ENCODE results near the gene TXNDC5. TPM values are rescaled to one million over a fixed set of nuclear protein-coding genes. Genes with fewer than 3 reads are reported as not detected.

TXNDC5 gene
- total and polyA plus RNA-seq, 9 of the 15 experiments (the other 6 are each of a cell fraction or from before 2014, with no cell fraction given) = 33.9 to 156 (median 137) TPM

DNA sequence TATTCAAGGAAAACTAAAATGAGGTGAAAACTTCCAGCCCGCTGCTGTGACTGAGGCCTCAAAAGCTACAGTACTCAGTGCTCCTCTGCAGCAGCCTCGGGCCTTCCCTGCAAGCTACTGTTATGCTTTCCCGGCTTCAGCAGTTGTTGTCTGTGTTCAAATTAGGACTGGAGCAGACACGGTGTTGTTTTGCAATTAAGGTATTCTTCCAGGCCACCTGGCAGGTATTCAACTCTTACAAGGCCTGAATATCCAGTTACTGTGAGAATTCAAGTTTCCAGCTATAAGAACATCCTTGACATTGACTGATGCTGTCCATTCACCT, 10.7 kb downstream of the TXNDC5 start:
- ATAC-seq (peak; percentile 77), DNase-seq (ENCODE audit: extremely low read depth in 1 of 4, low spot score in 3 of 4) (no peak), FAIRE-seq (no peak)
- H3K79me2 ChIP-seq (ENCODE audit: control insufficient read depth, insufficient read depth, low read length) = peaks cover 16% of the 10 kb centered on the region
- in situ Hi-C loops (cut with MboI) = no loop called here
- peaks cover 65% of the 10 kb centered on the region for H4K20me1 ChIP-seq (replicated peaks; ENCODE audit: control insufficient read depth, insufficient read depth, low read length)
- peaks cover 5 to 34% of the 10 kb centered on the region in 2 experiments for H3K4me1 ChIP-seq (replicated peaks in 1 of 2; ENCODE audit: control insufficient read depth in 2 of 2, insufficient read depth in 2 of 2, low read length in 2 of 2)
- peak overlapping the region; percentile 66; the same call in 2 of the 3 replicates for H3K27ac ChIP-seq (ENCODE audit: extremely low read depth, low read depth, low read length)
- H3K36me3 ChIP-seq (ENCODE audit: control insufficient read depth, insufficient read depth, low read length) = peaks cover 96% of the 10 kb centered on the region
- H3K9me3 ChIP-seq (replicated peaks; ENCODE audit: control insufficient read depth, insufficient read depth, low read depth, low read length) = no peaks in the 10 kb centered on the region
- no peak overlapping the region for H2AFZ ChIP-seq (ENCODE audit: low read depth, low read length)
- H3K9ac ChIP-seq (ENCODE audit: insufficient read depth in 1 of 2, low read depth in 2 of 2, low read length in 2 of 2) = no peak overlapping the region
- H3K4me2 ChIP-seq (ENCODE audit: insufficient read depth, low read length) = peak overlapping the region; percentile 23; the same call in 1 of the 2 replicates
- ChIA-PET CTCF (ENCODE audit: low intra/inter-chr PET ratio) (interaction anchor here (2.1 kb wide), 1 partner anchor 106 kb away, joined by 12 read pairs; no protein-coding TSS in a partner anchor), POLR2A (interaction anchor here (0.7 to 2.4 kb wide), 7 partner anchors 10 to 138 kb away, joined by 3 to 29 read pairs (median 5); partner anchors contain the start of gene TXNDC5)
- no peak overlapping the region for H3K4me3 ChIP-seq
- H3K27me3 ChIP-seq (ENCODE audit: control insufficient read depth in 2 of 2, insufficient read depth in 2 of 2, low read length in 2 of 2) = no peaks in the 10 kb centered on the region
- H3K9me1 ChIP-seq (ENCODE audit: control insufficient read depth, insufficient read depth, low read length) = peaks cover 14% of the 10 kb centered on the region
- BruUV-seq (replicated peaks) = no TSS peak
- intact Hi-C loops (cut with micrococcal nuclease) = loop anchor here (1.0 to 5.0 kb wide), 4 partner anchors 75 to 319 kb away; partner anchors contain the start of gene BLOC1S5
- 3% methylated on average over 4 of the region's 4 CpGs for WGBS (ENCODE audit: insufficient coverage, low coverage, missing lambda C conversion rate)
- TF ChIP-seq MAZ (CRISPR knock-in tag; conservative IDR thresholded peaks at IDR 0.05 in 1 of 2, IDR thresholded peaks at IDR 0.05 in 1 of 2) (no peak), ZFX (CRISPR knock-in tag; IDR thresholded peaks at IDR 0.05) (peak; percentile 47), CBX3 (IDR thresholded peaks at IDR 0.05; ENCODE audit: borderline replicate concordance in 1 of 2, low read length in 2 of 2) (no peak), ESRRA (IDR thresholded peaks at IDR 0.05; ENCODE audit: borderline replicate concordance, low read depth) (0 out of 2 replicates have a peak, but pooled peaks have one; percentile 22), STAT5B (CRISPR knock-in tag; IDR thresholded peaks at IDR 0.05) (no peak), ADNP (tag; IDR thresholded peaks at IDR 0.05) (no peak), MTA1 (IDR thresholded peaks at IDR 0.05; ENCODE audit: borderline replicate concordance) (0 out of 2 replicates have a peak, but pooled peaks have one; percentile 1)
- TF ChIP-seq, protein P1, sequence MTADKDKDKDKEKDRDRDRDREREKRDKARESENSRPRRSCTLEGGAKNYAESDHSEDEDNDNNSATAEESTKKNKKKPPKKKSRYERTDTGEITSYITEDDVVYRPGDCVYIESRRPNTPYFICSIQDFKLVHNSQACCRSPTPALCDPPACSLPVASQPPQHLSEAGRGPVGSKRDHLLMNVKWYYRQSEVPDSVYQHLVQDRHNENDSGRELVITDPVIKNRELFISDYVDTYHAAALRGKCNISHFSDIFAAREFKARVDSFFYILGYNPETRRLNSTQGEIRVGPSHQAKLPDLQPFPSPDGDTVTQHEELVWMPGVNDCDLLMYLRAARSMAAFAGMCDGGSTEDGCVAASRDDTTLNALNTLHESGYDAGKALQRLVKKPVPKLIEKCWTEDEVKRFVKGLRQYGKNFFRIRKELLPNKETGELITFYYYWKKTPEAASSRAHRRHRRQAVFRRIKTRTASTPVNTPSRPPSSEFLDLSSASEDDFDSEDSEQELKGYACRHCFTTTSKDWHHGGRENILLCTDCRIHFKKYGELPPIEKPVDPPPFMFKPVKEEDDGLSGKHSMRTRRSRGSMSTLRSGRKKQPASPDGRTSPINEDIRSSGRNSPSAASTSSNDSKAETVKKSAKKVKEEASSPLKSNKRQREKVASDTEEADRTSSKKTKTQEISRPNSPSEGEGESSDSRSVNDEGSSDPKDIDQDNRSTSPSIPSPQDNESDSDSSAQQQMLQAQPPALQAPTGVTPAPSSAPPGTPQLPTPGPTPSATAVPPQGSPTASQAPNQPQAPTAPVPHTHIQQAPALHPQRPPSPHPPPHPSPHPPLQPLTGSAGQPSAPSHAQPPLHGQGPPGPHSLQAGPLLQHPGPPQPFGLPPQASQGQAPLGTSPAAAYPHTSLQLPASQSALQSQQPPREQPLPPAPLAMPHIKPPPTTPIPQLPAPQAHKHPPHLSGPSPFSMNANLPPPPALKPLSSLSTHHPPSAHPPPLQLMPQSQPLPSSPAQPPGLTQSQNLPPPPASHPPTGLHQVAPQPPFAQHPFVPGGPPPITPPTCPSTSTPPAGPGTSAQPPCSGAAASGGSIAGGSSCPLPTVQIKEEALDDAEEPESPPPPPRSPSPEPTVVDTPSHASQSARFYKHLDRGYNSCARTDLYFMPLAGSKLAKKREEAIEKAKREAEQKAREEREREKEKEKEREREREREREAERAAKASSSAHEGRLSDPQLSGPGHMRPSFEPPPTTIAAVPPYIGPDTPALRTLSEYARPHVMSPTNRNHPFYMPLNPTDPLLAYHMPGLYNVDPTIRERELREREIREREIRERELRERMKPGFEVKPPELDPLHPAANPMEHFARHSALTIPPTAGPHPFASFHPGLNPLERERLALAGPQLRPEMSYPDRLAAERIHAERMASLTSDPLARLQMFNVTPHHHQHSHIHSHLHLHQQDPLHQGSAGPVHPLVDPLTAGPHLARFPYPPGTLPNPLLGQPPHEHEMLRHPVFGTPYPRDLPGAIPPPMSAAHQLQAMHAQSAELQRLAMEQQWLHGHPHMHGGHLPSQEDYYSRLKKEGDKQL (CRISPR knock-in tag; IDR thresholded peaks at IDR 0.05; ENCODE audit: borderline replicate concordance) = peak; percentile 43; the same call in 1 of the 2 replicates
- TF ChIP-seq, protein P2, sequence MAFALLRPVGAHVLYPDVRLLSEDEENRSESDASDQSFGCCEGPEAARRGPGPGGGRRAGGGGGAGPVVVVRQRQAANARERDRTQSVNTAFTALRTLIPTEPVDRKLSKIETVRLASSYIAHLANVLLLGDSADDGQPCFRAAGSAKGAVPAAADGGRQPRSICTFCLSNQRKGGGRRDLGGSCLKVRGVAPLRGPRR (CRISPR knock-in tag; IDR thresholded peaks at IDR 0.05) = 0 out of 2 replicates have a peak, but pooled peaks have one; percentile 37
- TF ChIP-seq, protein P3, sequence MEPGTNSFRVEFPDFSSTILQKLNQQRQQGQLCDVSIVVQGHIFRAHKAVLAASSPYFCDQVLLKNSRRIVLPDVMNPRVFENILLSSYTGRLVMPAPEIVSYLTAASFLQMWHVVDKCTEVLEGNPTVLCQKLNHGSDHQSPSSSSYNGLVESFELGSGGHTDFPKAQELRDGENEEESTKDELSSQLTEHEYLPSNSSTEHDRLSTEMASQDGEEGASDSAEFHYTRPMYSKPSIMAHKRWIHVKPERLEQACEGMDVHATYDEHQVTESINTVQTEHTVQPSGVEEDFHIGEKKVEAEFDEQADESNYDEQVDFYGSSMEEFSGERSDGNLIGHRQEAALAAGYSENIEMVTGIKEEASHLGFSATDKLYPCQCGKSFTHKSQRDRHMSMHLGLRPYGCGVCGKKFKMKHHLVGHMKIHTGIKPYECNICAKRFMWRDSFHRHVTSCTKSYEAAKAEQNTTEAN (CRISPR knock-in tag; IDR thresholded peaks at IDR 0.05) = no peak
